KMS-11 (cell line): ENCODE results near the gene GJB5.
"Not testable (repeated sequence)": the region's sequence is repeated elsewhere in the genome, so short reads cannot be mapped to it uniquely, and the experiment has no call there.

Source experiments
- H2AFZ ChIP-seq: fragments of 200-600 bp; sonication (generic); 2 replicates; pipeline ENCODE4 v1.6.1; 2016; ENCODE audit warnings: antibody characterized with exemption, mixed run types, low read depth
- H3K27ac ChIP-seq: fragments of 200-600 bp; sonication (generic); 2 replicates; pipeline ENCODE4 v1.6.1; 2016; ENCODE audit warnings: mild to moderate bottlenecking, mixed run types
- H3K27me3 ChIP-seq: fragments of 200-600 bp; sonication (generic); 2 replicates; pipeline ENCODE4 v1.6.1; 2017; ENCODE audit warnings: mild to moderate bottlenecking, low read depth, mixed run types, moderate library complexity; ENCODE audit not compliant: insufficient read depth
- H3K36me3 ChIP-seq: fragments of 200-600 bp; sonication (generic); 2 replicates; pipeline ENCODE4 v1.6.1; 2017; ENCODE audit warnings: mild to moderate bottlenecking, mixed run types; ENCODE audit not compliant: insufficient read depth
- H3K4me1 ChIP-seq: fragments of 200-600 bp; sonication (generic); 2 replicates; pipeline ENCODE4 v1.6.1; 2016; ENCODE audit warnings: mild to moderate bottlenecking, low read depth, mixed run types; ENCODE audit not compliant: poor library complexity, severe bottlenecking
- H3K4me2 ChIP-seq: fragments of 200-600 bp; sonication (generic); 2 replicates; pipeline ENCODE4 v1.7.0; 2016; ENCODE audit warnings: mild to moderate bottlenecking, mixed run types
- H3K4me3 ChIP-seq: fragments of 200-600 bp; sonication (generic); IDR thresholded peaks from 2 replicates; pipeline ENCODE4 v1.6.1; 2017; ENCODE audit warnings: low read depth, low read length, mixed read lengths; ENCODE audit not compliant: insufficient read depth
- H3K79me2 ChIP-seq: fragments of 200-600 bp; sonication (generic); 2 replicates; pipeline ENCODE4 v1.6.1; 2016; ENCODE audit warnings: low read depth, mixed run types; ENCODE audit not compliant: insufficient read depth
- H3K9ac ChIP-seq: fragments of 200-600 bp; sonication (generic); 2 replicates; pipeline ENCODE4 v1.6.1; 2016; ENCODE audit warnings: mild to moderate bottlenecking, mixed run types
- H4K20me1 ChIP-seq: fragments of 200-600 bp; sonication (generic); 2 replicates; pipeline ENCODE4 v1.6.1; 2016; ENCODE audit warnings: mild to moderate bottlenecking, mixed run types; ENCODE audit not compliant: insufficient read depth
- CTCF ChIP-seq: fragments of 200-600 bp; sonication (generic); conservative IDR thresholded peaks from 2 replicates; pipeline ENCODE4 v1.6.1; 2017; ENCODE audit warnings: low read depth, mild to moderate bottlenecking, antibody characterized with exemption, low read length, moderate library complexity, mixed read lengths

GJB5 gene

GRCh38 chr1:34770891-34771504, 16.2 kb downstream of the GJB5 start:
- no peak overlapping the region for H3K27ac ChIP-seq
- H2AFZ ChIP-seq = no peak overlapping the region
- H3K4me3 ChIP-seq = no peak overlapping the region
- H3K36me3 ChIP-seq = no peaks in the 10 kb centered on the region
- H3K27me3 ChIP-seq = no peaks in the 10 kb centered on the region
- no peaks in the 10 kb centered on the region for H3K4me1 ChIP-seq
- H3K79me2 ChIP-seq = no peaks in the 10 kb centered on the region
- no peak overlapping the region for H3K9ac ChIP-seq
- no peak for TF ChIP-seq CTCF
- no peak overlapping the region for H3K4me2 ChIP-seq
- no peaks in the 10 kb centered on the region for H4K20me1 ChIP-seq

DNA sequence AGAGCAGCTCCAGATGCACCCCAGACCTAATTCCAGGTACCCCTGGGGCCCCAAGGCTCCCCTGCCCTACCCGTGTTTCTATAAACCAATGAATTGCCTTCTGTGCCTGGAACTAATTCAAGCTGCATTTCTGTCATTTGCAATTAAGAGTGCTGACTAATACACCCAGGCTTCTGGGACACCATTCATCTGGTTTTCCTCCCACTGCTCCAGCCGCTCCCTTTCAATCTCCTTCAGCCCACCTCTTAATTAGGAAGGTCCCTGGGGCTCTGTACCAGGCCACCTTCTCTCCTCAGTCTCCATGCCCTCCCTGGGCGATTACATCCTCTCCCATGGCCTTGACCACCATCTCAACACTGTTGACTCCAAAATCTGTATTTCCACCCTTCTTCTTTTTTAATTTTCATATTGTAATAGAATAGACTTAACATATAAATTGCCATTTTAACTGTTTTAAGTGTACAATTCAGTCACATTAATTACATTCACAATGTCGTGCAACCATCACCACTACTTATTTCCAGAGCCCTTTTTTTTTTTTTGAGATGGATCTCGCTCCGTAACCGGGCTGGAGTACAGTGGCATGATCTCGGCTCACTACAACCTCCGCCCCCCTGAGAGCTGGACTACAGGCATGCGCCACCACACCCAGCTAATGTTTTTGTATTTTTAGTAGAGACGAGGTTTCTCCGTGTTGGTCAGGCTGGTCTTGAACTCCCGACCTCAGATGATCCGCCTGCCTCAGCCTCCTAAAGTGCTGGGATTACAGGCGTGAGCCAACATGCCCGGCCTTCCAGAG, 16.9 kb downstream of the GJB5 start:
- Histone ChIP-seq H3K27ac (no peak overlapping the region), H3K79me2 (no peaks in the 10 kb centered on the region), H3K4me3 (no peak overlapping the region), H4K20me1 (no peaks in the 10 kb centered on the region), H3K4me2 (no peak overlapping the region), H2AFZ (no peak overlapping the region), H3K36me3 (no peaks in the 10 kb centered on the region), H3K9ac (no peak overlapping the region), H3K4me1 (no peaks in the 10 kb centered on the region), H3K27me3 (no peaks in the 10 kb centered on the region)
- TF ChIP-seq CTCF = no peak

GRCh38 chr1:34773114-34773513, 18.3 kb downstream of the GJB5 start:
- not testable (repeated sequence) for H3K4me1 ChIP-seq, H3K79me2 ChIP-seq, H4K20me1 ChIP-seq, H3K4me2 ChIP-seq, H3K4me3 ChIP-seq, H2AFZ ChIP-seq, H3K9ac ChIP-seq, H3K27me3 ChIP-seq, H3K36me3 ChIP-seq, H3K27ac ChIP-seq

DNA sequence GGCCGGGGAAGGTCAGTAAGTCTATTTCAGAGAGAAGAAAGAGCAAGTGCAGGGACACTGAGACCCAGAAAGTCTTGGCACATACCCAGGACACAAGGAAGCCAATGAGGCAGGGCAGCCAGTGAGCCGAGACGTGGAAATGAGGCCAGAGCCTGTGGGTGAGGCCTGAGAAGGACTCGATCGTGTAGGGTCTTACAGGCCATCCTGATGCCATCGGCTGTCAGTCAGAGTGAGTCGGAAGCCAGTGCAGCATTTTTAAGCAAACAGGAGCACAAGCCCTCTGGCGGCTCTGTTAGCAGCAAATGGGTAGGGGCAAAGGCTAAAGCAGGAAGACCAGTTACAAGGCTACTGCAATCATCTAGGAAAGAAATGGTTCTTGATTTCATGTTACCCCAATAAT, 20.1 kb downstream of the GJB5 start:
- TF ChIP-seq CTCF = no peak
- Histone ChIP-seq H3K27me3 (no peaks in the 10 kb centered on the region), H3K4me2 (no peak overlapping the region), H3K9ac (no peak overlapping the region), H2AFZ (no peak overlapping the region), H4K20me1 (no peaks in the 10 kb centered on the region), H3K4me1 (no peaks in the 10 kb centered on the region), H3K79me2 (no peaks in the 10 kb centered on the region), H3K36me3 (no peaks in the 10 kb centered on the region), H3K4me3 (no peak overlapping the region), H3K27ac (no peak overlapping the region)

- no peaks in the 10 kb centered on the region for H3K36me3 ChIP-seq
- H3K27ac ChIP-seq = no peak overlapping the region
- no peak overlapping the region for H2AFZ ChIP-seq
- H3K4me1 ChIP-seq = no peaks in the 10 kb centered on the region
- no peak overlapping the region for H3K4me3 ChIP-seq
- no peak for TF ChIP-seq CTCF
- no peaks in the 10 kb centered on the region for H4K20me1 ChIP-seq
- H3K27me3 ChIP-seq = no peaks in the 10 kb centered on the region
- no peak overlapping the region for H3K9ac ChIP-seq
- H3K79me2 ChIP-seq = no peaks in the 10 kb centered on the region
- no peak overlapping the region for H3K4me2 ChIP-seq
These were observed 22.1 kb downstream of the GJB5 start for GRCh38 chr1:34776911-34777310.
